Measurements from ENCODE around the gene ATP6V0C. TPM values are rescaled to one million over a fixed set of nuclear protein-coding genes. Genes with fewer than 3 reads are reported as not detected.

The ATP6V0C gene
- total RNA-seq, 2 donors from 2014 or later, result 107 to 133 TPM

DNA sequence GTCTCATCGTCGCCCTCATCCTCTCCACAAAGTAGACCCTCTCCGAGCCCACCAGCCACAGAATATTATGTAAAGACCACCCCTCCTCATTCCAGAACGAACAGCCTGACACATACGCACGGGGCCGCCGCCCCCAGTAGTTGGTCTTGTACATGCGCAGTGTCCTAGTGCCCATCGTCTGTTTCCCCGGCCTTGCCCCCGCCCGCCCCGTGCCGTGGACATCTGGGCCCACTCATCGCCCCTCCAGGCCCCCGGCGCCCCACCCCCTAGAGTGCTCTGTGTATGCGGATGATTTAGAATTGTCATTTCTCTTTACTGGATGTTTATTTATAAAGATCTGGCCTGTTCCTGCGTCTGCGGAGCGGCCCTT lies 5.9 kb downstream of the ATP6V0C start:
- no peak for DNase-seq (ENCODE audit: low spot score)

DNA sequence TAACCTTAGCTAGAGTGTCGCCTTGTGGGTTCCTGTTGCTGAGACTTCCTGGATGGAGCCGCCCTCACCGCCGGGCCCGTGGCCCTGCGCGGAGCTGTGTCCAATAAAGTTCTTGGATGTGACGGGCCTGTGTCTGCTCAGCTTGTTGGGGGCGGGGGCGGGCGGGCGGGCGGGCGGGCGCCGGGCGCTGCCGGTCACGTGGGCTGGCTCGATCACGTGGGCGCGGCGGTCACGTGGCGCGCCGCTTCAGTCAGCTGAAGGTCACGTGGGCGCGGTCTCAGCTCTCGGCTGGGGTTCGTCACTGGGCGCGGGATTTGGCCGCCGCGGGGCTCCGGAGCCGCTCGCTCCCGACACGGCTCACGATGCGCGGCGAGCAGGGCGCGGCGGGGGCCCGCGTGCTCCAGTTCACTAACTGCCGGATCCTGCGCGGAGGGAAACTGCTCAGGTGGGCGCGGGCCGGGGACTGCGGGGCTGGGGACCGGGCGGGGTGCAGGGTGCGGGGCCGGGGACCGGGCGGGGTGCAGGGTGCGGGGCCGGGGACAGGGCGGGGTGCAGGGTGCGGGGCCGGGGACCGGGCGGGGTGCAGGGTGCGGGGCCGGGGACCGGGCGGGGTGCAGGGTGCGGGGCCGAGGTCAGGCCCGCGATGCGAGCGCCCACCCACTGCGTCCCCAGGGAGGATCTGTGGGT lies 6.5 kb downstream of the ATP6V0C start, which contains the start of gene AMDHD2:
AMDHD2 (plus strand) TSS at position 275 of the 687 bp plus-strand sequence; CDS start at position 363, 88 bp downstream.
- intact Hi-C loops (cut with DNase I), result loop anchor here in 1 of 2 donors (10.0 kb wide), 1 partner anchor 315 kb away; the partner anchor contains the start of gene MLST8
- peak; percentile 97 for DNase-seq (ENCODE audit: low spot score)

More for the DNA sequence above, 5.9 kb downstream of the ATP6V0C start:
- intact Hi-C loops (cut with DNase I), result loop anchor here in 1 of 2 donors (10.0 kb wide), 1 partner anchor 315 kb away; the partner anchor contains the start of gene MLST8

DNA sequence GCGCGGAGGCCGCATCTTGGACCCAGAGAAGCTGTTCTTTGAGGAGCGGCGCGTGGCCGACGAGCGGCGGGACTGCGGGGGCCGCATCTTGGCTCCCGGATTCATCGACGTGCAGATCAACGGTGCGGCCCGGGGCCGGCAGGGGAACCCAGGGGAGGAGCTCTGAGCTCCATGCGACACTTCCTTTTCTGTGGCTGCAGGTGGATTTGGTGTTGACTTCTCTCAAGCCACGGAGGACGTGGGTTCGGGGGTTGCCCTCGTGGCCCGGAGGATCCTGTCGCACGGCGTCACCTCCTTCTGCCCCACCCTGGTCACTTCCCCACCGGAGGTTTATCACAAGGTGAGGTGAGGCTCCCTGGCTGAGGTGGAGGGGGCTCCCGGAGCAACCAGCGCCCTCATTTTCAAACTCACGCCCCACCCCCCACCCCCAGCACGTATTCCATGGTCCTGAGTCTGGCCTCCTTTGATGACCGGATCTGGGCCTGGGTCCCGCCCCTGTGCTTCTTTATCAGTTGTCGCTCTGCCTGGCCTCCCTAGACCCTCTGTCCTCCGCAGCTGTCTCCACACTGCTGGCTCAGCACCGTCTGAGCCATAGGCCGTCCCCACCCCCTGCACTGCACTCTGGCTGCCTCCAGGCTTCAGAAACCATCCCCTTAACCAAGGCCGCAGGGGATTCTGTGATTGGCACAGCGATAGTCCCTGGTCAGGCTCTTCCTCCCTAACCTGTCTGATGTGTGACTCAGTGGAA lies 7.2 kb downstream of the ATP6V0C start:
- intact Hi-C loops (cut with DNase I), result loop anchor here in 1 of 2 donors (10.0 kb wide), 1 partner anchor 316 kb away; the partner anchor contains the start of gene MLST8
- DNase-seq (ENCODE audit: low spot score), result peak; percentile 89

DNA sequence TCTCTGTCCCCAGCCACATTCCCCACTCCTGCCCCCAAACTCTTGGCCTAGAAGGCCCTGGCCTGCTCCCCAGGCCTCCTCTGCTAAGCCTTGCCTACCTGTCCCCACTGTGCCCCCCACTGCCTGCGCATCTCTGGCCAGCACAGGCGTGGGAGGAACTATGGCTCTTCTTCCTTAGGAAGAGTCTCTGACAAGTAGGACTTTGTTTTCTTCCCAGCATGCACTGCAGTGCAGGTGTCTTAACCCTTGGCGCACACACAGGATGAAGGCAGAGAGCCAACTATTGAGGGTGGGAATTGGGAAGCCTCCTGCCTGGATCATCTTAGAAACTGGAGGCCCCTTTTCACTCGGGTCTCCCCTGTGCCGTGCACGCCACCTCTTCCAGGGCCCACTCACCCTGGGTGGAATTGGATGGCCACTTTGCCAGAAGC lies 10.1 kb downstream of the ATP6V0C start:
- intact Hi-C loops (cut with DNase I), result loop anchor here in 1 of 2 donors (10.0 kb wide), 1 partner anchor 319 kb away; the partner anchor contains the start of gene MLST8
- DNase-seq (ENCODE audit: low spot score), result no peak

DNA sequence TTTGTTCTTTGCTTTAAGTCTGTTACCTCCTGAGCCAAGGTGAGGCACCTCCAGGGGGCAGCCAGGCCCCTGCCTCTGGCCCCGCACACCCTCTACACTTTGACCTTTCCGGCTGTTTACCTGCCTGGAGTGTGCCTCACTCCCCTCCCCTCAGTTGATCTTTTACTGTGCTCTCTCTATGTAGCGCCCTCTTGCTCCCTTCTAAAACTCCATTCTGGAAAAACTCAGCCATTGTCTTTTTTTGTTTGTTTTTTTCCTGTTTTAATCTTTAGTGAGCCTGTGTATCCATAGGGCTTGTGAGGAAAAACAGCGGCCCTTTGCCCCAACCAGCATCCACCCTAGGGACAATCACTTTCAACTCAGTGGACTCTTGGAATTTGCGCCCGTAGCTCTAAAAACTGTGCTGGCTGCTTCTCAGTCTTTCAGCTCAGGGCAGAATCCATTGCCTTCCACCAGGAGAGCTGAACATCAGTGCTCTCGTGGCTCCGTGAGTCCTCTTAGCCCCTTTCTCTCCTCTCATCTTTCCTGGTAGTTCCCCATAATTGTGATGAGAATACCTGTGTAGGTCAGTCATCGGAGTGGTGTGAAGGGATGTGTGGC lies 10.7 kb downstream of the ATP6V0C start:
- DNase-seq (ENCODE audit: low spot score), result no peak
- intact Hi-C loops (cut with DNase I), result loop anchor here in 1 of 2 donors (10.0 kb wide), 1 partner anchor 320 kb away; the partner anchor contains the start of gene MLST8

DNA sequence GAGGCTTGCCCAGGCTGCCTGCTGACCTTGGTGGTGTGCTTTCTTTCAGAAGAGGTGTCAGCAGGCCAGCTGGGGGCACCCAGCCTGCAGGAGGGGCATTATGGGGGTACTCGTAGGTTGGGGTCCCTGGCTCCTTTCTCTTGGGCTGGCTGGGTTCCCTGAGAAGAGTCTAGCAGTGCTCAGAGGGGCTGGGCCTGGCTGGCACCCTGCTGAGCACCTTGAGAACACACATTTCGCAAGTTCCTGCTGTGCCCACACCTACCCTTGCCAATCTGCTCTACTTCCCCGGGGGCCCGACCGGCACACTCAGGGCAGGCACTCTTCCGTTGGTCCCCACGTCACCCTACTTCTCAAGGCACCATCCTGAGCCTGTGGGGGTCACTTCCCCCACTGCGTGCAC lies 12.4 kb downstream of the ATP6V0C start:
- no peak for DNase-seq (ENCODE audit: low spot score)
- intact Hi-C loops (cut with DNase I), result loop anchor here in 1 of 2 donors (10.0 kb wide), 1 partner anchor 321 kb away; the partner anchor contains the start of gene MLST8

DNA sequence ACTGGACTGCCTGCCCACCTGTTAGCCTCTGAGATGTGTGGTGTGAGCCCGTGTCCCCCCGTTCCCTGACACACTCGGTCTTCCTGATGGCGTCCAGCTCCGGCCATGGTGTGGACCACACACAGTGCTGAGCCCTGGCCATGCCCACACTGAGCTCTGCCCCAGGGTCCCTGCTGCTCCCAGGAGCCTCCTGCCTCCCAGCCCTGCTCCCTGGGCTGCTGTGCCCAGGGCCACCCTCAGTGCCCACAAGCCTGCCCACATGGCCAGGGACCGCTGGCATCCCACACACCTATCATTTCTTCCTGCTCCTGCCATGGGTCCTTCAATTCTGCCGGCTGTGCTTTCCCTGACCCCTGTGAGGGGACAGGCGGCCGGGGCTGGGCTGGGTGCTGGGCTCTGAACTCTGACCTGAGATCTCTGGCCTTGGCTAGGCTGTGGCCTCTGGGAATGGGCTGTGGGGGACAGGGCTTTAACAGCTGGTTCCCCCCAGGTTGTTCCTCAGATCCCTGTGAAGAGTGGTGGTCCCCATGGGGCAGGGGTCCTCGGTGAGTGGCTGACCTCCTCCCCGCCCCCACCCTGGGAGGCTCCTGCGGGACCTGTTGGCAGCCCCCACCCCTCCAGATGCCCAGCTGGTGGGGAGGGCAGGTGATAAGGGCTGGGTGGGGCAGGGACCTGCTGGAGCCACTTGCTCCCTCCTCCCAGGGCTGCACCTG lies 13.5 kb downstream of the ATP6V0C start:
- DNase-seq (ENCODE audit: low spot score), result no peak
- intact Hi-C loops (cut with DNase I), result loop anchor here in 1 of 2 donors (10.0 kb wide), 1 partner anchor 322 kb away; the partner anchor contains the start of gene MLST8

DNA sequence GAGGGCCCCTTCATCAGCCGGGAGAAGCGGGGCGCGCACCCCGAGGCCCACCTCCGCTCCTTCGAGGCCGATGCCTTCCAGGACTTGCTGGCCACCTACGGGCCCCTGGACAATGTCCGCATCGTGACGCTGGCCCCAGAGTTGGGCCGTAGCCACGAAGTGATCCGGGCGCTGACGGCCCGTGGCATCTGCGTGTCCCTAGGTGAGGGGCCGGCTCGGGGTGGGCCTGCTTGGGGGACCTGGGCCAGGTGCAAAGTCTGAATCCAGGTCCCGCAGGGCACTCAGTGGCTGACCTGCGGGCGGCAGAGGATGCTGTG lies 14.0 kb downstream of the ATP6V0C start:
- intact Hi-C loops (cut with DNase I), result loop anchor here in 1 of 2 donors (10.0 kb wide), 1 partner anchor 323 kb away; the partner anchor contains the start of gene MLST8
- no peak for DNase-seq (ENCODE audit: low spot score)

DNA sequence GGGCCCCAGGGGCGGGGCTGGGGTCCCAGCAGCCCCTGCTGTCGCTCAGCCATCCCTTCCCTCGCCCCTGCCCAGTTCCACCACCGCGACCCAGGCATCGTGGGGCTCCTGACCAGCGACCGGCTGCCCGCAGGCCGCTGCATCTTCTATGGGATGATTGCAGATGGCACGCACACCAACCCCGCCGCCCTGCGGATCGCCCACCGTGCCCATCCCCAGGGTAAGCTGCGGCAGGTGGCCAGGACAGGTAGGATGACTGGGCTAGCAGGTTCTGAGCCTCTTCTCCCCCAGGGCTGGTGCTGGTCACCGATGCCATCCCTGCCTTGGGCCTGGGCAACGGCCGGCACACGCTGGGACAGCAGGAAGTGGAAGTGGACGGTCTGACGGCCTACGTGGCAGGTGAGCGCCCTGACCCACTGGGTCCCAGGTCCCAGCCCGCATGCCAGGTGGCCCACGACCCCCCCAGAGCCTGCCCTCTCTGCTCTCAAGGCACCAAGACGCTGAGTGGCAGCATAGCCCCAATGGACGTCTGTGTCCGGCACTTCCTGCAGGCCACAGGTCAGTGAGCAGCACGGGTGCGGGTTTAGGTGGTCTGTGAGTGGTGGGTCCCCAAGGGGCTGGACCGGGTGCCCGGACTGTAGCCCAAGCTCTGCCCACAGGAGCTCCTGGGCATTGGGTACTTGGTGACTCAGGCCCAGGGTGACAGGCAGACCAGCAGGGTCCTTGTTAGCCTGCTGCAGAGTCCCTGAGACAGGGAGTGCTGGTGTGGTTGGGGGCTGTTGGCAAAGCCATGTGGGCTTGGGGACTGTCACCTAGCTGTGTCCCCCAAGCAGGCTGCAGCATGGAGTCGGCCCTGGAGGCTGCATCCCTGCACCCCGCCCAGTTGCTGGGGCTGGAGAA lies 14.7 kb downstream of the ATP6V0C start:
- intact Hi-C loops (cut with DNase I), result loop anchor here in 1 of 2 donors (10.0 kb wide), 1 partner anchor 324 kb away; the partner anchor contains the start of gene MLST8
- DNase-seq (ENCODE audit: low spot score), result no peak

DNA sequence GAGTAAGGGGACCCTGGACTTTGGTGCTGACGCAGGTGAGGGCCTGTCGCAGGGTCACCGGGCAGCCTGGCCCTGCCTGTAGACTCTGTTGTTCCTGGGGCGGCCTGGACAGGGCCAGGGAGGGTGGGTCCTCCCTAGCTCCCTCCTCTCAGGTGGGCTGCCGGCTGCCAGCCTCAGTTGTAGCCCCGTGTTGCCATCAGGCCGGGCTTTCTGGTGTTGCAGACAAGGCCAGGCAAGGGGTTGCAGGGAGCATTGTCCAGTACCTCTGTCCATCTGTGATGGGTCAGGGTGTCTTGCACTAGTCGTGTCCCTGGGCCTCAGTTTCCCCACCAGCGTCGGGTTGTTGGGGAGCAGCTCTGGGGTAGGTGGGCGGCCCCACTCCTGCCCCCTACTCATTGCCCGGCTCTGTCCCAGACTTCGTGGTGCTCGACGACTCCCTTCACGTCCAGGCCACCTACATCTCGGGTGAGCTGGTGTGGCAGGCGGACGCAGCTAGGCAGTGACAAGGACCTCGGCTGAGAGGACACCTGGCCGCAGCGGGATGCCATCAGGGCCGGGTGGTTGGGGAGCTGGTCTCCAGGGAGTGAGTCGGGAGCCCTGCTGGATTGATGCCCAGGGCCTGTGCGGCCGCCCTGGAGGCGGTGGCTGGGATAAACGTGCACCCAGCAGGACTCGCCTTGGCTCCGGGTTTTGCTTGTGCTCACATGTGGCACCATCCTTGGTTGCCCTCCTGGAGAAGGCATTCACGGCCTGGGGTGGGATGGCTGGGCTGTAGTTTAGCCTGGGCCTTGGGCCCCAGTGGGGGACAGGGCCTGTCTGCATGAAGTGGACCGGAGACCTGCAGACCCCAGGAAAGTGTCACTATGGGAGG lies 15.5 kb downstream of the ATP6V0C start:
- intact Hi-C loops (cut with DNase I), result loop anchor here in 1 of 2 donors (10.0 kb wide), 1 partner anchor 324 kb away; the partner anchor contains the start of gene MLST8
- no peak for DNase-seq (ENCODE audit: low spot score)

DNA sequence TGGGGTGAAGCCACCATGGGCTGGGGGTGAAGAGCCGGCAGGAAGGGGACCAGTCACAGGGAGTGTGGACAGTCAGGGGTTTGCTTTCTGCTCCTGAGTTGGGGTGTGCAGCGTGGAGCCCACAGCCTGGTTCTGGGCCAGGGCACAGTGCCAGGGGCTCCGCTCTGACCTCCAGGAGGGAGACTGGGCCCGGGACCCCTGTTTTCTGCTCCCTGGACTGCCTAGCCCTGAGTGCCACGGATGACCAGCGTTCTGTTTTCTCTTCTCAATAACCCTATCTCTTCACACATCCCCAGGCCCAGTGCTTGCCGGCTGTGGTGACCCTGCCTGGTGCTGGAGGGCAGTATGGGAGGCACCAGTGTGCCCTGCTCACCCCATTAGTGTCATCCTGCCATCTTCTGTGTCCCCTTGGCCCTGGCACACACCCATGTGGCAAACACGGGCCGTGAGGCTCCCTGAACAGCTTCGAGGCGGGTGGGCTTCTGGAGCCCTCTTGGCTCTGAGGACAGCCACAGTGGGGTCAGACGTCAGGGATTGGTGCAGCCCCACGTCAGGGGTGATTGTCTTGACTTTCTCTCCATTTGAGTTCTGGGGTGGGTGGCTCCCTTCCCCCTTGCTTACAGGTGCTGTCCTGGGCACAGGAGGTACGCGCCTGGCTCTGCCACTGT lies 16.3 kb downstream of the ATP6V0C start:
- DNase-seq (ENCODE audit: low spot score), result no peak
- intact Hi-C loops (cut with DNase I), result loop anchor here in 1 of 2 donors (10.0 kb wide), 1 partner anchor 325 kb away; the partner anchor contains the start of gene MLST8

DNA sequence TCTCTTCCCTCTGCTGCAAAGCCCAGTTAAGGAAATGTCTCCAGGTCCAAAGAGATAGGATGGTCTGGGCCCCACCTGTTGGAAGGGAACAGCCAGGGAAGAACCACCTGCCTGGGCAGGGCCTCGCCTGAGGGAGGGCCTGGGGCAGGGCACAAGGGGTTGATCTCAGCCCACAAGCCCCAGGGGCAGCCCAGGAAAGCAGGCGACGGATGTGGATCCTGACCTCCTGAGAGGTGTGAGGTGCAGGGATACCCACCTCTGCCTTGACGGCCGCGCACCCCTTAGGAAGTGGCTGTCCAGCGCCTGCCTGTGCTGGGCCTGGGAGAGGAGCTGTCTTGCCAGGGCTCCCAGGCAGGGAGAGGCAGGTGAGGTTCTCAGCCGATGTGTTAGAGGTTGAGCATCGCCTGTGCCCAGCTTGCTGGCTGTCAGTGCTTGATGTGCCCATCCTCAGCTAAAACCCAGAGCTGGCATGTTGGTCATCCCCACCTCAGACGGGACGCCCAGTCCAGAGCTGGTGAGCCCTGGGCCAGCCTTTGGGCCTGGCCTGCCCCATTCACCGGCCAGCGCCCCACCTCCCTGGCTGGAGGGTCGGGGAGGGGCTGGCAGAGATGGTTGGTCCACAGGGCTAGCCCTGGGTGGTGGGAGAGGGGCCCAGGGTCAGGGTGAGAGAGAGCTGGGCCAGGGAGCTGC lies 17.0 kb downstream of the ATP6V0C start:
- intact Hi-C loops (cut with DNase I), result no loop called here

DNA sequence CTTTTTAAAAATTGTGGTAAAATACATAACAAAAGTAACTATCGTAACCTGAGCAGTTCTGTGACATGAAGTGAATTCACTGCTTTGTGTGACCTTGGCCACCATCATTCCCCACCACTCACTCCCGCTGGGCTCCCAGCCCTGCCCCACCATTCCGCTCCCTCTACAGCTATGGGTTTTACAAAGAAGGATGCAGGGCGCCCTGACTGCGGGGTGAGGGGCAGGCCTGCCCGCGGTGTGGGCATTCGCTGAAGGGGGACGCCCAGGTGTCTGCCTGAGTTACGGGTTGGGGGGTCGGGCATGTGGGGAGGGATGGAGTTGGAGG lies 17.6 kb downstream of the ATP6V0C start, which contains the start of gene CEMP1:
CEMP1 (minus strand) TSS at position 38 of the 325 bp plus-strand sequence. CDS start 335 bp downstream, outside the sequence.
- intact Hi-C loops (cut with DNase I), result no loop called here

More for the DNA sequence above, 17.0 kb downstream of the ATP6V0C start:
- no peak for DNase-seq (ENCODE audit: low spot score)

DNA sequence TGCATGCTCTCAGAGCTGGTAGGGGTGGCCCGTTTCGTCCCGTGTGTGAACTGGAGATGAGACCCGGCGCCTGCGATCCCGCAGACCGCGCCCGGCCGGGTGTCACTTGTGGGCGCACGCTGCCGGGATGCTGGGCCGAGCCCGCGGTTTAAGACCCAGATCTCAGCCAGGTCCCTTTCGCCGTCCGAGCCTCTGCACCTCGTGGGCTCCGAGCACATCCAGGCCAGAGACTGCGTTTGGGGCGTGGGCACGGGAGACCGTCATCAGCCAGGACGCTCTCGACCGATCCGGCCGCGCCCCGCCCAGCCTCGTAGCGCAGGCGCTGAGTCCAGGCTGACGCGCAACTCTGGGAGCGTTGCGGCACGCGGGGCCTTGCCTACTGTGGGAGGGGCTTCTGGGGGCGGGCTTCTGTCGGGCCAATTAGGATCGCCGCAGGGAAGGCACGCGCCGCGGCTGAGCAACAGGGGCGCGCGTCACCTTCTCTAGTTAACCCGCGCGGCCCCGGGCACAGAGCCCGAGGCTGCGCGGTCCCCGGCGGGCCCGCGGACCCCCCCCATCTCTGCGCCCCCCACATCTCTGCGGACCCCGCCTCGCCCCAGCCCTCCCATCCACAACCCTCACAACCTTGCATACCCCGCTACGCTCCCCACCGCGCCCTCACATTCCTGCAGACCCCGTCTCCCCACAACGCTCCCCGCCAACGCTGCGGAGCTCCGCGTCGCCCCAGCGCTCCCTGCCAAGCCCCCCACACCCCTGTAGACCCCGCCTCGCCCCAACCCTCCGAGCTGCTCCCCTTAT lies 18.1 kb downstream of the ATP6V0C start:
- DNase-seq (ENCODE audit: low spot score), result peak; percentile 100
- intact Hi-C loops (cut with DNase I), result no loop called here

More for the DNA sequence above, 17.6 kb downstream of the ATP6V0C start, which contains the start of gene CEMP1:
- DNase-seq (ENCODE audit: low spot score), result no peak
